Stimulated activated naive CD8-positive, alpha-beta T cell treated with anti-CD3 and anti-CD28 coated beads, Interleukin-15, Interleukin-2, amounts not matched to agents 100 ng/mL and 50 ng/mL, for 24 hours (primary cell): ENCODE results near the gene PTPRT.

Source experiments
- H3K27ac Mint-ChIP-seq: one replicate; pipeline ENCODE4 v1.8.0; 2021; ENCODE audit warnings: mild to moderate bottlenecking, mixed read lengths
- H3K27me3 Mint-ChIP-seq: one replicate; pipeline ENCODE4 v1.8.0; 2021; ENCODE audit warnings: mixed read lengths
- H3K36me3 Mint-ChIP-seq: one replicate; pipeline ENCODE4 v1.8.0; 2021; ENCODE audit warnings: low read depth, mixed read lengths
- H3K4me1 Mint-ChIP-seq: one replicate; pipeline ENCODE4 v1.8.0; 2021; ENCODE audit warnings: low read depth, mixed read lengths
- H3K4me3 Mint-ChIP-seq: one replicate; pipeline ENCODE4 v1.8.0; 2021; ENCODE audit warnings: mild to moderate bottlenecking, mixed read lengths
- H3K9me3 Mint-ChIP-seq: one replicate; pipeline ENCODE4 v1.8.0; 2021; ENCODE audit warnings: mixed read lengths

The PTPRT gene

DNA sequence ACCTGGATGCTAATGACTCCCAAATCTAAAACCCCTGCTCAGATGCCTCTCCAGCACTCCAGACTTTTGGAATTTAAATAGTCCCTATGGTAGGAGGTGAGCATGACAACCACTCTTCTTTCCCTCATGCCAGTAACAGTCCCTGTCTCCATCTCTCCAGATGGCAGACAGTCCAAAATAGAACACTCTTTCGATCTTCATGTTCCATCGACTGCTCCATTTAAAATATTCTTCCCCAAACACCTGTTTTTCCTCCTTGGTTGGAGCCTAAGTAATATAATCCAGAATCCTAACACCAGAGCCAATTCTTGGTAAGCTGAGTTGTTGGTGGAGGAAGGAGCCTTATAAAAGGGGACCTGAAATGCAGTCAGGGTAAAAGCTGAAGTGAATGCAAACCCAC is 848.1 kb downstream of the PTPRT start:
- H3K4me3 Mint-ChIP-seq, result no peak overlapping the region
- H3K4me1 Mint-ChIP-seq, result no peaks in the 10 kb centered on the region
- no peaks in the 10 kb centered on the region for H3K36me3 Mint-ChIP-seq
- no peaks in the 10 kb centered on the region for H3K27me3 Mint-ChIP-seq
- H3K27ac Mint-ChIP-seq, result no peak overlapping the region
- H3K9me3 Mint-ChIP-seq, result no peaks in the 10 kb centered on the region

DNA sequence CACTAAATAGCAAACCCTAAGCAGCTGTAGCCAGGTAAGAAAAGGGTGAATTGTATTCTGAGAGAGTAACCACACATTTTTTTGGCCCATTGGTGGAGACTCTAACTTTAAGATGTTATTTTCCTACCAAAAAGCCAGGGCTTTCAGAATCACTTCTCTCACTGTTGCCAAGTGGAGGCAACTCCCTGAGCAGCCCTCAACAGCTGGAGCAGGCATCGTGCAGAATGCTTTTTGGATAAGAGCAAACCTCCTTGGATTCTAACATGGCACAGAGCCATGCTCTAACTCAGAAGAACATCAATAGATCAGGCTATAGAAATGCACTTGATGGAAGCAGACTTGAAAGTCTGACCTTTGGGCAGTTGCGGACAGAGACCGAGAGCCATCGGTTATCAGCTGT is 849.3 kb downstream of the PTPRT start:
- H3K27me3 Mint-ChIP-seq, result no peaks in the 10 kb centered on the region
- no peaks in the 10 kb centered on the region for H3K4me1 Mint-ChIP-seq
- no peak overlapping the region for H3K4me3 Mint-ChIP-seq
- H3K36me3 Mint-ChIP-seq, result no peaks in the 10 kb centered on the region
- H3K9me3 Mint-ChIP-seq, result no peaks in the 10 kb centered on the region
- H3K27ac Mint-ChIP-seq, result no peak overlapping the region

DNA sequence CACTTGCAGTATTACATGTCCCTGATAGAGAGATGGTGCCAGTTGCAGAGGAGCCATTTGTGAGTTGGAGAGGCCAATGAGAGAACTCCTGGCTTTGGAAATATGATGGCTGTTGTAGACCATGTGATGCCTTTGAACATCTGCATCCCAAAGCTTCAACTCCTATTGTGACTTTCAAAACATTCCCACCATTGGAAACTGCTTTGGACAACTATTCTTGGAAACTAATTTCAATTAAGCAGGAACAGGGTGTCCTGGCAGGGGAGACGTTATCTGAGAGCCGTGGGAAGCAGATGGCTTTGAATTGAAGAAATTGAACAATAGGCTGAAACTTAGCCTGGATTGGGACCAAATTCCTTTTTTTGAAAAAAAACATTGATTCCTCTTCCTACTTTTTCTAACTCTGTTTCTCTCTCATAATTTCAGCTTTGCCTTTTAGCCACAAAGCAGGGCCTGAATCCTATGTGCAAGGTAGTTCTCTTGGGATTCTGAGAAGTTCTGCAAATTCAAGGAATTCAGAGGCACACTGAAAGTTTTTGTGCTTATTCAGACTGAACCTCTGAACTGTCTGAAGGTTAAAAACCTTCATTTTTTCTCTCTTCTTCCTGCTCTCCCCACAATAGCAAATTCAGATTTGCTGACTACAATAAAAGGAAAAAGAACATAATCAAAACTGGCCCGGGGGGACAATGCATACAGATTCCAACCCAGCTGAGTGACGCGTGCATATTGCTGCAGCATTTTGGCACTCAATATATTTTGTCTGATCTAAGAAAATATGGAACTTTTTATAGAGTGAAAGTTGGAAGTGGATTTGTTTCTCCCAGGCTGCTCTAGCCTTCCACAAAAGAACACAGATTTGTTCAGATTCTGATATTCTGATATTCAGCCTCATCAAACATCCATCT is 851.2 kb downstream of the PTPRT start:
- Mint-ChIP-seq H3K27me3 (no peaks in the 10 kb centered on the region), H3K4me3 (no peak overlapping the region), H3K4me1 (no peaks in the 10 kb centered on the region), H3K27ac (no peak overlapping the region), H3K36me3 (no peaks in the 10 kb centered on the region), H3K9me3 (peaks cover 6% of the 10 kb centered on the region)

DNA sequence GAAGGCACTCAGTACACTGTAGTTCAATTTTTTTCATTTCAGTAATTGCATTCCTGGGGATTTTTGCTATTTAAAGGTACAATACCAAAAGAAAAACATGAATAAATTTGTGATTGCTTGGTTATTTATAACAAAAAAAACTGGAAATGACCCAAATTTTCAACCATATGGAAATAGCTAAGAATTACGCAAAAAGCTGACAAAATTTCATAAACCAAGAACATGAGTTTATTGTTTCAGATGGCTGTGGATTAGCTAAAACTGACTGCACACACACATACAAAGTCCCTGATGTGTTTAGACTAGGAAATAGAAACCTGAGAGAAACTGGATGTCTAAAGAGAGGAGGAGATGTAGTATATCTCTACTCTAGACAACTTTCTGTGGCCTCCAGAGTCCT is 853.1 kb downstream of the PTPRT start:
- no peak overlapping the region for H3K4me3 Mint-ChIP-seq

DNA sequence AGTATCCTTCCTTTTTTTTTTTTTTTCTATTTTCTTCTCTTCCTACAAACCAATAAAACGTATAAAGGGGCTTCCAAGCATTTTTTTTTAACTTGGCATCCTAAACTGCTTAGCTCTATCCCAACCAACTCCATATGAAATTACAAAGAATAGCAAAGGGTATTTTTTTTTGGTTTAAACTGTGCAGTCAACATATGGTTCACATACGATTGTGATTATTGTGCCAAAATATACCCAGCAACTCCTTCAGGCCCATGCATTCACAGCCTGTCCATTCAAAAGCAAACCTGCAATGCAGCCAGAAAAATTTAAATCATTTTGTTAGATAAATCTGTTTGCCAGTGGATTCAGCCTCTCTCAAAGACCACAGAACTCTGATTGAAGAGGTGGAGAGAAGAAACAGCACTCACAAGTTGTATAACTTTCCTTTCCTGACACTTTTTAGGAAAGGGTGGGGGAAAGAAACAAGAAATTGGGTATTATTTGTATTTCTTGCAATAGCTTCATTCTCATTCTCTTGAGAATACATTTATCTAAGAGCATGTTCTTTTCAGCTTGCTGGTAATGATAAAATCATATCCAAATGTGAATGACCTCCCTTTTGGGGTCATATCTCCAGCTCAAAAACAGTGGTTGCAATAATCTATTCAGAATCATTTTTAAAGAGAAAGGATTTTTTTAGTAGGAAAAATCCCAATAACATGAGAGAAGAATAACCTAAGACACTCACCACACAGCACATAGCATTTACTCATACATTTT is 870.3 kb downstream of the PTPRT start:
- Mint-ChIP-seq H3K9me3 (peaks cover 6% of the 10 kb centered on the region), H3K4me1 (no peaks in the 10 kb centered on the region), H3K4me3 (no peak overlapping the region), H3K36me3 (no peaks in the 10 kb centered on the region), H3K27ac (no peak overlapping the region), H3K27me3 (no peaks in the 10 kb centered on the region)

More for the DNA sequence above, 853.1 kb downstream of the PTPRT start:
- H3K4me1 Mint-ChIP-seq, result no peaks in the 10 kb centered on the region
- peaks cover 6% of the 10 kb centered on the region for H3K9me3 Mint-ChIP-seq
- H3K27ac Mint-ChIP-seq, result no peak overlapping the region
- no peaks in the 10 kb centered on the region for H3K36me3 Mint-ChIP-seq
- H3K27me3 Mint-ChIP-seq, result no peaks in the 10 kb centered on the region

DNA sequence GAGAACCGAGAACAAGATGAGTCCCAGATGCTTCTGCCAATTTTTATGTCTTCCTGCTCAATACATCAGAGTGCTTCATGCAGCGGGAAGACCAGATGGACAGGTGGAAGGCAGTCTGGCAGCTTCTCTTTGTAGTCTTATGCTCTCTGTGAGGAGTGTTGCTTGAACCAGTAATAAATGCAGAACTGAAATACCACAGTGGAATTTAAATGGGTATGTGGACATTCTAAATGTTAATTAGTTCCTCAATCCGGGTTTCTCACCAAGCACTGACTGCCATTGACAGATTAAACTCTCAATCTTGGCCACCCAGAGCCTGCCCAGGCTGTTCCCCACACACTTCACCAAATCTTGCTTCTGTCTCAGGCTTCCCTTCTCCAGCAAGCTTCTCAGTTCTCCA is 876.0 kb downstream of the PTPRT start:
- Mint-ChIP-seq H3K36me3 (no peaks in the 10 kb centered on the region), H3K4me3 (no peak overlapping the region), H3K4me1 (no peaks in the 10 kb centered on the region), H3K27me3 (no peaks in the 10 kb centered on the region), H3K27ac (no peak overlapping the region), H3K9me3 (peaks cover 6% of the 10 kb centered on the region)

DNA sequence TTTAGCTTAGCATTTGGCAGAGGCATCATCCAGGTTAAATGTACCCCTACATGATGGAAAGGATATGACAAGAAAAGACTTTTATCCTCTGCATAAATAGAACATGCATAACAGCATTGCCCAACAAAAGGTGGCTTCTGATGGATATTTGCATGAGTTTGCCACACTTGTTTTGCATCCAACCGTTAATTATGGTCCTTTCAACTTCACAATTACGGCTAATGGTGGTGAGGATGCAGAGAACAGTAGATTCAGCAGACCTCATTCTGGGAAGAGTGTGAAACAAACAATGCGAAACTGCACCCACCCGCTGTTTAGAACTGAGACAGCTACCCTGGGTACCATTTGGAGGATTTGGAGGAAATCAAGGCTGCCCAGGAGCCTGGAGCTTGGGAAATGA is 880.7 kb downstream of the PTPRT start:
- H3K36me3 Mint-ChIP-seq, result no peaks in the 10 kb centered on the region
- no peak overlapping the region for H3K4me3 Mint-ChIP-seq
- H3K4me1 Mint-ChIP-seq, result no peaks in the 10 kb centered on the region
- no peak overlapping the region for H3K27ac Mint-ChIP-seq
- no peaks in the 10 kb centered on the region for H3K9me3 Mint-ChIP-seq
- no peaks in the 10 kb centered on the region for H3K27me3 Mint-ChIP-seq

DNA sequence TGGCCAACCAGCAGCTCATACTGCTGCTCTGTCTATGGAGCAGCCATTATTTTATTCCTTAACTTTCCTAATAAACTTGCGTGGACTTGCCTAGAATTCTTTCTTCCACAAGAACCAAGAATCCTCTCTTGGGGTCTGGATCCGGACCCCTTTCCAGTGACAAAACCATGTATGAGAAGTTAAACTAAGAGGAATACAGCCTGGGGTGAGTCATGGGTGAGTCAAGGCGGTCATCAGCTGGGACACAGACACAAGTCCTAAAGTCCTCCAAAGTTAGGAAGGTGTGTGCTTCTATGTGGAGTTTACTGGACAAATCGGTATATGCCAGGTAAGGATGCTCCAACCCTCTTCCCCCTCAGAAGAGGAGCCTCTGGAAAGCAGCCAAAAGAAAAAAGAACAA is 881.5 kb downstream of the PTPRT start:
- Mint-ChIP-seq H3K4me3 (no peak overlapping the region), H3K4me1 (no peaks in the 10 kb centered on the region), H3K27ac (no peak overlapping the region), H3K27me3 (no peaks in the 10 kb centered on the region), H3K9me3 (no peaks in the 10 kb centered on the region), H3K36me3 (no peaks in the 10 kb centered on the region)

DNA sequence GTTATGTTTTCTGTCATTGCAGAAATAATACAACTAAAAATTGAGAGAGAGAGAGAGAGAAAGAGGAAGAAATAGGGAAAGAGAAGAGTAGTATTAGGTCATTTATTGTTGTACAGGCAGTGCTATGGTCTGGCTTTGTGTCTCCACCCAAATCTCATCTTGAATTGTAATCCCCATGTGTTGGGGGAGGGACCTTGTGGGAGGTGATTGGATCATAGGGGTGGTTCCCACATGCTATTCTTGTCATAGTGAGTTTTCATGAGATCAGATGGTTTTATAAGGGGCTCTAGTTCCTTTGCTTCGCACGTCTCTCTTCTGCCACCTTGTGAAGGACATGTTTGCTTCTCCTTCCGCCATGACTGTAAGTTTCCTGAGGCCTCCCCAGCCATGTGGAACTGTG is 894.1 kb downstream of the PTPRT start:
- Mint-ChIP-seq H3K36me3 (no peaks in the 10 kb centered on the region), H3K9me3 (peaks cover 4% of the 10 kb centered on the region), H3K27me3 (no peaks in the 10 kb centered on the region), H3K4me1 (no peaks in the 10 kb centered on the region), H3K4me3 (no peak overlapping the region), H3K27ac (no peak overlapping the region)

DNA sequence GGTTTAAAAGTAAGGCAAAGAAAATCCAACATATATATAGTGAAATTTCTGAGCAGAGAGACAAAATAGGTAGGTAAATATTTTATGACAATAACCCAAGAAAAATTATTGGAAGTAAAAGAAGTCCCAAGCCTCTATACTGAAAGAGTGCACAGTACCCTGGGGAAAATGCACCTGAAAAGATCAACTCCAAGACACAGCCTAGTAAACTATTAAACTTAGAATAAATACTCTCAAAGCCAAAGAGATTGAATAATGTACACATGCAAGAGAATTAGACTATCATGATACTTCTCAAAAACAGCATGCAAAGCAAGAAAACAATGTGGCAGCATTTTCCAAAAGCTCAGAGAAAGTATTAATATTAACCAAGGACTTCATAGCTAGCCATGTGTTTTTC is 894.7 kb downstream of the PTPRT start:
- no peak overlapping the region for H3K4me3 Mint-ChIP-seq
- no peaks in the 10 kb centered on the region for H3K36me3 Mint-ChIP-seq
- H3K27ac Mint-ChIP-seq, result no peak overlapping the region
- H3K9me3 Mint-ChIP-seq, result peaks cover 4% of the 10 kb centered on the region
- no peaks in the 10 kb centered on the region for H3K27me3 Mint-ChIP-seq
- H3K4me1 Mint-ChIP-seq, result no peaks in the 10 kb centered on the region

DNA sequence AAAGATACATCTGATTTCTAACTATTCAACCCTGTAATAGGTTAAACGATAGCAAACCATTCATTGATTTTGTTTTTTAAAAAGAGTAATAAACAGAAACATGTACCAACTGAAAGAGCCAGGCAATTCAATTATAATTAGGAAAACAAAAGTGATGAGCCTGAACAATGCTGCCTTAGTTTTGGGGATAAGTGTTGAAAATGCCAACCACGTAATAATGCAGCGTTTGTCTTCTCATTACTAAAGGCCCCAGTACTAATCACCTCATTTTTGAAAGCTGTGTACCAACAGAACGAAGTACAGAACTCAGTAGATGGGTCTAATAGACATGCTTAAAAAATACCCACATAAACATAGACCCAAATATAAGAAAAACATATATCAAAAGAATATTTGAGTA is 907.9 kb downstream of the PTPRT start:
- no peaks in the 10 kb centered on the region for H3K4me1 Mint-ChIP-seq
- no peaks in the 10 kb centered on the region for H3K27me3 Mint-ChIP-seq
- H3K4me3 Mint-ChIP-seq, result no peak overlapping the region
- H3K9me3 Mint-ChIP-seq, result peaks cover 4% of the 10 kb centered on the region
- H3K36me3 Mint-ChIP-seq, result no peaks in the 10 kb centered on the region
- H3K27ac Mint-ChIP-seq, result no peak overlapping the region

DNA sequence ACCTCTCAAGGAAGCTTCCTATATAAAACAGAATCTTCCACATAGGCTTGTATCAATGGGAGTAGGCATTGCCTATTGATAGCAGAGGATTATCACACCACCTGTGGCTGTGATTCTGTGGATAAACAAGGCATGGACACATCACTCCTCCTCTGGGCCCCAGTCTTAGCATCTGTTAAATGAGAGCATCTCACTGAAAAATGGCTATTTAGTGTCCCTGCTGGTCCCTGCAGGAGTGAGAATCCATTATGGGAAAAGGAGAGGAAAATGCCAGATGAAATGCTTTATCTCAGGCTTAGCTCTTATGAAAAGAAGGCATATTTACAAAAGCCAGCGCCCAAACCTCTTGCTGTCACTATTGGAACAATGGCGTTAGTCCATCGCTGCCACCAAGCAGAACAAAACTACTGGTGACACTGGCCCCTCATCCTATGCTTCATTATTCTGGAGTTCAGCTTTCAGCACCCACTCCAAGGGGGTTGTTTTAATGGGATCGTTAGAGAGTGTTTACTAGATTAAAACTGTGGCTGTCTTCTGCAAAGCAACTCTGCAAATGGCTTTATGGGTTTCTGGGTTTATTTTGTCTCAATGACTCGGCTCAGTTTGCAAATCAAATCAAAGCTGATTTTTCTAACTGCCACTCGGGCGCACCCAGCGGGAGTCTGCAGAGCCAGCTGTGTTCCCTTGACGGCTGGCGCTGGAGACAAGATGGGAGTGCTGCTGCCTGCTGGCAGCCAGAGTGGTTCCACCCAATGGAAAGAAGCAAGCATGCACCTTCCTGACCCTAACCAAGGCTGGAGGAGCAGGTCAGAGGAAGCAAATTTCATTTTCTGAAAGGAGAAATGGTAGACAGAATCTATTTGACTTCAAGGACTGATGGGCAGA is 912.7 kb downstream of the PTPRT start:
- H3K27ac Mint-ChIP-seq, result no peak overlapping the region
- H3K4me1 Mint-ChIP-seq, result no peaks in the 10 kb centered on the region
- H3K27me3 Mint-ChIP-seq, result no peaks in the 10 kb centered on the region
- no peak overlapping the region for H3K4me3 Mint-ChIP-seq
- H3K36me3 Mint-ChIP-seq, result no peaks in the 10 kb centered on the region
- H3K9me3 Mint-ChIP-seq, result peaks cover 6% of the 10 kb centered on the region

DNA sequence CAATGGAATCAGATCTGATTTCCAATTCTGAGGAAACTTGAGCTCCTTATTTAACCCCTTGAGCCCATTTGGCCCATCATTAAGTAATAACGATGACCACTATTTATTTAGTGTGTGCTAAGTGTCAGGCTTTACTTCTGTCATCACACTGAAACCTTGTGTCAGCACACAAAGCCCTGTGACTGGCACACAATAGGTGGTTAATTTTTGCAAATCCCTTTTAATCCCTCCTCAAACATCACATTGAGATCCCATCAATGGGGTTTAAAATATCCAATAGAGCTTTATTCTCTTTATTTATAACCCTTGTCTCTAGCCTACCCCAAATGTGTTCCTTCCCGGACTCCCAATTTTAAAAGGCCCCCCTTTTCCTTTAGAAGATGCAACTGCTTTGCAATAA is 914.7 kb downstream of the PTPRT start:
- no peaks in the 10 kb centered on the region for H3K36me3 Mint-ChIP-seq
- no peaks in the 10 kb centered on the region for H3K4me1 Mint-ChIP-seq
- H3K4me3 Mint-ChIP-seq, result no peak overlapping the region
- no peak overlapping the region for H3K27ac Mint-ChIP-seq
- no peaks in the 10 kb centered on the region for H3K27me3 Mint-ChIP-seq
- peaks cover 15% of the 10 kb centered on the region for H3K9me3 Mint-ChIP-seq

DNA sequence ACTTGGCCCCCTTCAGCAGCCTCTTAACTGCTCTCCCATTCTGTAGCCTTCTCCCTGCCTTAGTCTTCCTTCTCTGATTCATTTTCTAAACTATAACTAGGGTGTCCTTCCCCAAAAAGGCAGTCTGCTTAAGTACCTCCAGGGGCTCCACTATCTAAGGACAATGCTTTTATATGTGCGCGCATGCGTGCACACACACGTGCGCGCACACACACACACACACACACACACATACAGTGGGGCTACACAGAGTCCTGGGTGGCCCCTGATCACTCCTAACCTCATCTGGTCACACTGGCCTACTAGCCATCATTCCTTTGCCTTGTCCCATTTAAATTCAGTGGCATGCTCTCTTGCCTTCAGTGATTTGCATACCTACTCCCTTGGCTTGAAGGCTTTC is 917.2 kb downstream of the PTPRT start:
- Mint-ChIP-seq H3K4me3 (no peak overlapping the region), H3K9me3 (peaks cover 15% of the 10 kb centered on the region), H3K27ac (no peak overlapping the region), H3K36me3 (no peaks in the 10 kb centered on the region), H3K27me3 (no peaks in the 10 kb centered on the region), H3K4me1 (no peaks in the 10 kb centered on the region)

DNA sequence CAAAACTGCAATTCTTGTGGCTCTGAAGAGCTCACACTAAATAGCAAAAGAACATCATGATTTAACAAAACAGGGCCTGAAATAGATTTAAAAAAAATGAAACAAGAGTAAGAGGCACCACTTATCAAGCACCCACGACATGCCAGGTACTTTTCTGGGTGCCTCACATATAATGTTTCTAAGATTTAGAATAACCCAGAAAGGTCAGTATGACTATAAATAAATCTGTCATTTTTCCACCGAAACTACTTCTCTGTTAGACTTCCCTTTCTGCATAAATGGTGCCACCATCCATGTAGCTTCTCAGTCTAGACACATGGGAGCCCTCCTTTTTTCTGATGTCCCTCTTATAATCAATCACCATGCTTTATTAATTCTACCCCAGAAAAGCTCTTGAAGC is 919.2 kb downstream of the PTPRT start:
- H3K36me3 Mint-ChIP-seq, result no peaks in the 10 kb centered on the region

More for the DNA sequence above, 919.2 kb downstream of the PTPRT start:
- Mint-ChIP-seq H3K9me3 (peaks cover 15% of the 10 kb centered on the region), H3K4me3 (no peak overlapping the region), H3K27me3 (no peaks in the 10 kb centered on the region), H3K4me1 (no peaks in the 10 kb centered on the region), H3K27ac (no peak overlapping the region)
